GM21737 (cell line): ENCODE results near the gene PRDM8.
A peak's percentile ranks its signal among the peaks of the same experiment; 100 is the strongest.
"Not testable (repeated sequence)": the region's sequence is repeated elsewhere in the genome, so short reads cannot be mapped to it uniquely, and the experiment has no call there.

ENCODE experiments used
- ATAC-seq: cut with Tn5 transposase; IDR thresholded peaks from one replicate; pipeline ENCODE4 v1.9.1; 2021; ENCODE audit warnings: mild to moderate bottlenecking, moderate library complexity; ENCODE audit not compliant: unreplicated experiment

Gene PRDM8

GRCh38 chr4:80196922-80197573, at the start of gene PRDM8:
Gene PRDM8, plus strand, starts transcription at chr4:80197503. Its CDS starts 2,578 bp downstream, at chr4:80200081.
- no peak for ATAC-seq

- no peak for ATAC-seq
Observed at GRCh38 chr4:80150387-80151180, 46.7 kb upstream of the PRDM8 start.

- no peak for ATAC-seq
Observed at GRCh38 chr4:80151981-80152380, 45.3 kb upstream of the PRDM8 start.

- ATAC-seq, result no peak
Observed at GRCh38 chr4:80153874-80154544, 43.3 kb upstream of the PRDM8 start.

GRCh38 chr4:80154545-80154933, 42.8 kb upstream of the PRDM8 start:
- no peak for ATAC-seq

GRCh38 chr4:80155316-80155982, 41.9 kb upstream of the PRDM8 start:
- ATAC-seq, result no peak

- ATAC-seq, result no peak
Observed at GRCh38 chr4:80156410-80156809, 40.9 kb upstream of the PRDM8 start.

- no peak for ATAC-seq
Observed at GRCh38 chr4:80161413-80162058, 35.8 kb upstream of the PRDM8 start.

GRCh38 chr4:80162418-80162817, 34.9 kb upstream of the PRDM8 start:
- ATAC-seq, result no peak

GRCh38 chr4:80165855-80166254, 31.4 kb upstream of the PRDM8 start:
- ATAC-seq, result no peak

- ATAC-seq, result no peak
Observed at GRCh38 chr4:80171251-80171650, 26.1 kb upstream of the PRDM8 start.

- ATAC-seq, result no peak
Observed at GRCh38 chr4:80171656-80172055, 25.6 kb upstream of the PRDM8 start.

- ATAC-seq, result no peak
Observed at GRCh38 chr4:80172203-80172602, 25.1 kb upstream of the PRDM8 start.

- peak; percentile 91 for ATAC-seq
Observed at GRCh38 chr4:80173401-80173800, 23.9 kb upstream of the PRDM8 start.

- no peak for ATAC-seq
Observed at GRCh38 chr4:80173841-80174240, 23.5 kb upstream of the PRDM8 start.

GRCh38 chr4:80177793-80178192, 19.5 kb upstream of the PRDM8 start:
- ATAC-seq, result not testable (repeated sequence)

GRCh38 chr4:80178964-80179363, 18.3 kb upstream of the PRDM8 start:
- no peak for ATAC-seq

GRCh38 chr4:80179637-80180161, 17.6 kb upstream of the PRDM8 start:
- ATAC-seq, result no peak

- no peak for ATAC-seq
Observed at GRCh38 chr4:80180743-80181142, 16.6 kb upstream of the PRDM8 start.

- ATAC-seq, result no peak
Observed at GRCh38 chr4:80182237-80182866, 15.0 kb upstream of the PRDM8 start.
